Measurements from ENCODE around the gene ADGRF5.
"Not testable (repeated sequence)": the region's sequence is repeated elsewhere in the genome, so short reads cannot be mapped to it uniquely, and the experiment has no call there.

ADGRF5 gene

DNA sequence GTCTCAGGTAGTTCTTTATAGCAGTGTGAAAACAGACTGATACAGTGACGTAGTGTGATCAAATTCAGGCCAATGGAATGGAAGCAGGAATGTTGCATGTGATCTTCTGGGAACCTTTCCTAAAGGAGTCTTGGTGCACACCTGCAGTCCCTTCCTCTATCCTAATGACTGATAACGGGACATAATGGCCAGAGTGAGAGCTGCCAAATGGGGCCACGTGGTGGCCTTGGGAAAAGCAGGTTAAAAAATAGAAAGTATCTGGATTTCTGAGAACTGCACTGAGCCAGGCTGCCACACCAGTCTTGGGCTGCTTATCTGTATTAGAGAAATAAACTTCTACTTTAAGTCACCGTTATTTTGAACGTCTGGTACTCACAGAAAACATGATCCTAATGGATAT is 76.6 kb downstream of the ADGRF5 start:
- TF ChIP-seq EZH2 (optimal IDR thresholded peaks at IDR 0.05; ENCODE audit: low read depth, low read length) (no peak), EZH2phosphoT487 (IDR thresholded peaks at IDR 0.05; ENCODE audit: low read length) (no peak)
- TF ChIP-seq, protein P1, sequence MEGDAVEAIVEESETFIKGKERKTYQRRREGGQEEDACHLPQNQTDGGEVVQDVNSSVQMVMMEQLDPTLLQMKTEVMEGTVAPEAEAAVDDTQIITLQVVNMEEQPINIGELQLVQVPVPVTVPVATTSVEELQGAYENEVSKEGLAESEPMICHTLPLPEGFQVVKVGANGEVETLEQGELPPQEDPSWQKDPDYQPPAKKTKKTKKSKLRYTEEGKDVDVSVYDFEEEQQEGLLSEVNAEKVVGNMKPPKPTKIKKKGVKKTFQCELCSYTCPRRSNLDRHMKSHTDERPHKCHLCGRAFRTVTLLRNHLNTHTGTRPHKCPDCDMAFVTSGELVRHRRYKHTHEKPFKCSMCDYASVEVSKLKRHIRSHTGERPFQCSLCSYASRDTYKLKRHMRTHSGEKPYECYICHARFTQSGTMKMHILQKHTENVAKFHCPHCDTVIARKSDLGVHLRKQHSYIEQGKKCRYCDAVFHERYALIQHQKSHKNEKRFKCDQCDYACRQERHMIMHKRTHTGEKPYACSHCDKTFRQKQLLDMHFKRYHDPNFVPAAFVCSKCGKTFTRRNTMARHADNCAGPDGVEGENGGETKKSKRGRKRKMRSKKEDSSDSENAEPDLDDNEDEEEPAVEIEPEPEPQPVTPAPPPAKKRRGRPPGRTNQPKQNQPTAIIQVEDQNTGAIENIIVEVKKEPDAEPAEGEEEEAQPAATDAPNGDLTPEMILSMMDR (IDR thresholded peaks at IDR 0.05; ENCODE audit: low read length), result no peak
- no peaks in the 10 kb centered on the region for H3K9me2 ChIP-seq (replicated peaks; ENCODE audit: insufficient read depth, low read length)
- H3F3A ChIP-seq (ENCODE audit: insufficient read depth, low read length), result no peaks in the 10 kb centered on the region
- H3K9me3 ChIP-seq (replicated peaks; ENCODE audit: insufficient read depth, low read length), result no peaks in the 10 kb centered on the region
- H3K79me2 ChIP-seq (ENCODE audit: low read length), result no peaks in the 10 kb centered on the region
- H4K20me1 ChIP-seq (ENCODE audit: insufficient read depth, low read length), result no peaks in the 10 kb centered on the region
- no peaks in the 10 kb centered on the region for H3K4me1 ChIP-seq (ENCODE audit: low read length)
- H3K9ac ChIP-seq (ENCODE audit: low read length), result no peak overlapping the region
- H3K4me3 ChIP-seq (ENCODE audit: low read length), result no peak overlapping the region
- no peak overlapping the region for H2AFZ ChIP-seq (ENCODE audit: low read length)
- no peaks in the 10 kb centered on the region for H3K27me3 ChIP-seq (replicated peaks; ENCODE audit: insufficient read depth, low read length)
- no peak for DNase-seq
- H3K27ac ChIP-seq (ENCODE audit: low read length), result no peak overlapping the region
- no peaks in the 10 kb centered on the region for H3K36me3 ChIP-seq (replicated peaks; ENCODE audit: insufficient read depth, low read length)
- no peak overlapping the region for H3K4me2 ChIP-seq (ENCODE audit: low read depth, low read length)

DNA sequence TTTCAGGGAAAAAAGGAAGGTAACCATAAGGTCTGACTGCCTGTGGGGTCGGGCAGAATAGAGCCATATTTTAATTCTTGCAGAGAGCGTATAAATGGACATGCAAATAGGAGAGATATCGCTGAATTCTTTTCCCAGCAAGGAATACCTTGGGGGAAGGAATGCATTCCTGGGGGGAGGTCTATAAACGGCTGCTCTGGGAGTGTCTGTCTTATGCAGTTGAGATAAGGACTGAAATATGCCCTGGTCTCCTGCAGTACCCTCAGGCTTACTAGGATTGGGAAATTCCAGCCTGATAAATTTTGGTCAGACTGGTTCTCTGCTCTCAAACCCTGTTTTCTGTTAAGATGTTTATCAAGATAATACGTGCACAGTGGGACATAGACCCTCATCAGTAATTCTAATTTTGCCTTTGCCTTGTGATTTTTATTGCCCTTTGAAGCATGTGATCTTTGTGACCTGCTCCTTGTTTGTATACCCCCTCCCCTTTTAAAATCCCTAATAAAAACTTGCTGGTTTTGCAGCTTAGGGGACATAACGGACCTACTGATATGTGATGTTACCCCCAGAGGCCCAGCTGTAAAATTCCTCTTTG is 79.4 kb downstream of the ADGRF5 start:
- not testable (repeated sequence) for H3K9me3 ChIP-seq (replicated peaks; ENCODE audit: insufficient read depth, low read length); H3K36me3 ChIP-seq (replicated peaks; ENCODE audit: insufficient read depth, low read length)

DNA sequence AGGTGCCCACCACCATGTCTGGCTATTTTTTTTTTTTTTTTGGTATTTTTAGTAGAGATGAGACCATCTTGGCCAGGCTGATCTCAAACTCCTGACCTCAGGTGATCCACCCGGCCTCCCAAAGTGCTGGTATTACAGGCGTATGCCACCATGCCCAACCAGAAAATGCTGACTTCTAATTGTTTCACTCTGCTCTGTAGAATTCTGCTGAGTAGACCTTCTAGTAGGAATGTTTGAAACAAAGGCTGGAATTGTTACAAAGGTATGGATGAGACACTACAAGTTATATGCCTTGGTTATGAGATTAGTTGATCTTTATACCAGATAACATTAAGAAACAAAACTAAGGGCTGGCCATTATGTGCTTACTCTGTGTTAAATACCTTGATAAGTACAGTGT is 83.7 kb downstream of the ADGRF5 start:
- no peak for DNase-seq
- Histone ChIP-seq H3K4me1 (ENCODE audit: low read length) (no peaks in the 10 kb centered on the region), H3K9ac (ENCODE audit: low read length) (no peak overlapping the region), H3F3A (ENCODE audit: insufficient read depth, low read length) (no peaks in the 10 kb centered on the region), H3K4me3 (ENCODE audit: low read length) (no peak overlapping the region), H3K9me2 (replicated peaks; ENCODE audit: insufficient read depth, low read length) (no peaks in the 10 kb centered on the region), H3K36me3 (replicated peaks; ENCODE audit: insufficient read depth, low read length) (no peaks in the 10 kb centered on the region), H2AFZ (ENCODE audit: low read length) (no peak overlapping the region), H3K79me2 (ENCODE audit: low read length) (no peaks in the 10 kb centered on the region), H3K27ac (ENCODE audit: low read length) (no peak overlapping the region), H3K4me2 (ENCODE audit: low read depth, low read length) (no peak overlapping the region), H3K9me3 (replicated peaks; ENCODE audit: insufficient read depth, low read length) (no peaks in the 10 kb centered on the region), H3K27me3 (replicated peaks; ENCODE audit: insufficient read depth, low read length) (no peaks in the 10 kb centered on the region), H4K20me1 (ENCODE audit: insufficient read depth, low read length) (no peaks in the 10 kb centered on the region)
- TF ChIP-seq, protein P1 (IDR thresholded peaks at IDR 0.05; ENCODE audit: low read length), result no peak
- TF ChIP-seq EZH2phosphoT487 (IDR thresholded peaks at IDR 0.05; ENCODE audit: low read length) (no peak), EZH2 (optimal IDR thresholded peaks at IDR 0.05; ENCODE audit: low read depth, low read length) (no peak)

More for the DNA sequence above, 79.4 kb downstream of the ADGRF5 start:
- H3K79me2 ChIP-seq (ENCODE audit: low read length); H2AFZ ChIP-seq (ENCODE audit: low read length); H3K4me1 ChIP-seq (ENCODE audit: low read length); H3K27ac ChIP-seq (ENCODE audit: low read length); H4K20me1 ChIP-seq (ENCODE audit: insufficient read depth, low read length); H3K4me2 ChIP-seq (ENCODE audit: low read depth, low read length); H3K9ac ChIP-seq (ENCODE audit: low read length); H3K9me2 ChIP-seq (replicated peaks; ENCODE audit: insufficient read depth, low read length); H3K4me3 ChIP-seq (ENCODE audit: low read length); H3F3A ChIP-seq (ENCODE audit: insufficient read depth, low read length); H3K27me3 ChIP-seq (replicated peaks; ENCODE audit: insufficient read depth, low read length); DNase-seq: not testable (repeated sequence)

DNA sequence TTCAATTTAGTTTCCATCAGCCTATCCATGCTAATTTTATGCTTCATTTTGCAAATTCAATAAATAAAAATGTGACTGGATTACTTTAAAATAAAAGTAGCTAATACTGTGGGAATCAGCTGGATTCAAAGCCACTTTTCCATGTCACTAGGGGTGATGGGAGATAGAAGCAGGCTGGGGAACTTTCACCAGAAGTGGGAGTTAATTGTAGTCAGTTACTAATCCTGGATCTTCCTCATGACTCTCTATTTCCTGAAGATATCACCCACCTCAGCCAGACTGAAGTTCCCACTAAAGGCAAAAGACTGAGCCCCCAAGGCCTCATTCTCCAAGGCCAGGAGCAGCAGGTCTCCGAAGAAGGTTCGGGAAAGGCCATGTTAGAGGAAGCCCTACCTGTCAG is 86.7 kb downstream of the ADGRF5 start:
- not testable (repeated sequence) for H3K36me3 ChIP-seq (replicated peaks; ENCODE audit: insufficient read depth, low read length); H3K79me2 ChIP-seq (ENCODE audit: low read length); H4K20me1 ChIP-seq (ENCODE audit: insufficient read depth, low read length); H3K9me3 ChIP-seq (replicated peaks; ENCODE audit: insufficient read depth, low read length); H3K9me2 ChIP-seq (replicated peaks; ENCODE audit: insufficient read depth, low read length); H3K9ac ChIP-seq (ENCODE audit: low read length); H3K4me2 ChIP-seq (ENCODE audit: low read depth, low read length); DNase-seq; H3K27me3 ChIP-seq (replicated peaks; ENCODE audit: insufficient read depth, low read length); H2AFZ ChIP-seq (ENCODE audit: low read length); H3K27ac ChIP-seq (ENCODE audit: low read length); H3K4me1 ChIP-seq (ENCODE audit: low read length); H3K4me3 ChIP-seq (ENCODE audit: low read length); H3F3A ChIP-seq (ENCODE audit: insufficient read depth, low read length)

DNA sequence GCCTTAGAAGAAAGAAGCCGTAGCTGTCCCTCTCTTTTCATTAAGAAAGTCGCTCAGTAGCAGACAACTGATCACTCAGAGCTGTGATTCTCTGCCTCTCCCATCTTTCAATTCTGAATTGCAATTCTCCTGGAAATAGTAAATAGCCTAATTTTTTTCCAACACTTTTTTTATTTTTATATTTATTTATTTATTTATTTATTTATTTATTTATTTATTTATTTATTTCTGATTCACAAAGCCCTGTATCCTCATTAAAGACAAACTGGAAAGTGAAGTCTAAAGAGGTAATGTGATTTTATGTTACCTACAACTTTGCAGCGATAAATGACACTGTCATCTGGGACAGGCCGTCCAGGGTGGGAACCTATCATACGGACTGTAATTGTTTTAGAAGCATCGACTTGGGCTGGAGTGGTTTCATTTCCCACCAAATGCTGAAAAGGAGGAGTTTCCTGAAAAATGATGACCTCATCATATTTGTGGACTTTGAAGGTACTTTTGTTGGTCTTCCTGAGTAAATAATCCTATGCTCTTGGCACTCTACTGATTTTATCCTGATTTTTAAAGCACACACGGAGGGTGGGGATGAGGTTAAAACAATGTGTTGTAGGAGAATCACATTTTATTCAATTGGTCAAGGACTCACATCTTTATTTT is 87.4 kb downstream of the ADGRF5 start:
- not testable (repeated sequence) for H3K27ac ChIP-seq (ENCODE audit: low read length); H2AFZ ChIP-seq (ENCODE audit: low read length); H4K20me1 ChIP-seq (ENCODE audit: insufficient read depth, low read length); H3K9me3 ChIP-seq (replicated peaks; ENCODE audit: insufficient read depth, low read length); H3K9ac ChIP-seq (ENCODE audit: low read length); H3K9me2 ChIP-seq (replicated peaks; ENCODE audit: insufficient read depth, low read length); H3K4me1 ChIP-seq (ENCODE audit: low read length); DNase-seq; H3F3A ChIP-seq (ENCODE audit: insufficient read depth, low read length); H3K4me3 ChIP-seq (ENCODE audit: low read length); H3K36me3 ChIP-seq (replicated peaks; ENCODE audit: insufficient read depth, low read length); H3K27me3 ChIP-seq (replicated peaks; ENCODE audit: insufficient read depth, low read length); H3K4me2 ChIP-seq (ENCODE audit: low read depth, low read length); H3K79me2 ChIP-seq (ENCODE audit: low read length)

All from MM.1S (cell line).